Fibroblast of skin of left quadriceps (primary cell): Measurements from ENCODE around the gene HIPK2.
A peak's percentile ranks its signal among the peaks of the same experiment; 100 is the strongest.

ENCODE experiments used
- DNase-seq, 2 experiments: peaks; one replicate each; pipeline ENCODE4 v3.0.0-alpha.2; 2013; ENCODE audit warnings: low read depth in 2 of 2

Gene HIPK2

DNA sequence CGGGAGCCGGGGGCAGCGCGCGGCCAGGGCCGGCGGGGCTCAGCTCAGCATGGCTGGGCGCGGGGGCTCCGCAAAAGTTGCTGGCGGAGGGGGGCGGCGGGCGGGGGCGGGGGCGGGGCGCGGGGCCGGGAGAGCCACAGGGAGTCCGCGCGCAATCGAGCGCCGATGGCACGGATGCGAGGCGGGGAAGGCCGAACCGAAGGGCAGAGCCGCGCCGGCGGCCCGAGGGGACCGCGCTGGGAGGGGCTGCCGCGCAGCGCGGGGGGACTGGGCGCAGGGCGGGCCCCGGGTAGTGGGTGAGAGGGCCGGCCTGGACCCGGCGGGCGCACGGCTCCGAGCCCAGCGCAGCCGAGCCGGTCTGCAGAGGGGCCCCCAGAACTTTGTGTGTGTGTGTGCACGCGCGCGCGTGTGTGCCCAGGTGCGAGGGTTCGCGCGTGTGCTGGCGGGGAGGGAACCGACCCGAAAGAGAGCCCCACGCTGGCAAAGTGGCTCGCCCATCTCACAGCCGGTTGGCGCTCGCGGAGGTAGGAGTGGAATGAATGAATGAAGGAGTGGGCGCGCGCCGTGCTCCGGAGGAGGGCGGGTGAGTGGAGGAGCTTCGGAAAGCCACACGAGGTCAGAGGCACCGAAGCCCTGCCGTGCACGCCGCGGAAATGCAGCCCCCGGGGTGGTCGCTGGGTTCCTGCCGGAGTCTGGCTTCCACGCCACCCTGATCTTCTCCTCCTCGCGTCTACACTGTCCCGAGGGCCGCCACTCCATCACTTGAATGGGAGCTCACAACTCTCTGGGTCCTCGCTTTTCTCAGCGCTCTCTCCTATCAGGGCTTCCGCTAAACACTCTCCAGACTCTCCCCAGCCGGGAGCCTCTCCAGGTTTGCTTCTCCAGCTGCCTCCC lies at the start of gene HIPK2:
TSS of gene HIPK2 (minus strand) at position 51 of the 894 bp plus-strand sequence. CDS start 375 bp downstream, outside the sequence.
- peak in 1 of 2 experiments; percentile 53 for DNase-seq

DNA sequence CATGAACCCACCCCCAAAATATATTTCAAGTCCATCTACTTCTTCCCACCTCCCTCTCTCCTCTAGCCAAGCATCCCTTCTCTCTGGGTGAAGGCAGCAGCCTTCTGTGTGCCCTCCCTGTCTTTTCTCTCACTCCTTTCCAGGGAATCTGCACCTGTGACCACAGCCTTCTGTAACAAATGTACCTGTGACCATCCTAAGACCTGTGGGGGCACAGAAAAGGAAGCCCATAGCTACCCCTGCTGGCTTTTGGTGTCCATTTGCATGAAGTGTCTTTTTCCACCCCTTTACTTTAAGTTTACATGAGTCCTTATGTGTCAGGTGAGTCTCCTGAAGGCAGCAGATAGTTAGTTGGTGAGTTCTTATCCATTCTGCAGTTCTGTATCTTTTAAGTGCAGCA lies 49.2 kb upstream of the HIPK2 start:
- DNase-seq: no peak

DNA sequence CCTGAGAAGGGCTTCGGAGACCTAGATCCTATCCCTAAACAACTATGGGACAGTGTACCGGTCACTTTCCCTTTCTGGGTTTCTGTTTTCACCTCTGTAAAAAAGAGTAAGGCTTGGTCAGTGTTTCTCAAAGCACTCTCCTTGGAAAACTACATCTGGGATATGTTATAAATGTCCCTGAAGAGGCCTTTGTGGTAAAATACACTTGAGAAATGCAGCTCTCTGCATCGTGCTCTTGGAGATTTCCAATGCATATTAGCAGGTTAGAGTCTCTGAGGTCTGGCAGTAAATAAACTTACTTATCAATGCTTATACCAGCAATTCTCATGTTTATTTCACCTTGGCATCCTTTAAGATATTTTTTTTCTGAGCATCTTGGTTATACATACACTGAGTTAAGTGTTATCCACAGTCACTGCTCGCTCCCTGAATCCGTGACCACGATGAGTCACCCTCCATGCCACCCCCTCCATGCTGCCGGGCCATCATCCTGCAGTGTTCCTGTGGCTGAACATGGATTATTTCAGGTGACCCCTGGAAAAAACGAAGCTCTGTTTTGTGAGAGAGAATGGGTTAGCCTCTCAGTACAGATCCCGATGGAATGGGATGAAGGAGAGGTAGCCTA lies 48.0 kb upstream of the HIPK2 start:
- DNase-seq: no peak

DNA sequence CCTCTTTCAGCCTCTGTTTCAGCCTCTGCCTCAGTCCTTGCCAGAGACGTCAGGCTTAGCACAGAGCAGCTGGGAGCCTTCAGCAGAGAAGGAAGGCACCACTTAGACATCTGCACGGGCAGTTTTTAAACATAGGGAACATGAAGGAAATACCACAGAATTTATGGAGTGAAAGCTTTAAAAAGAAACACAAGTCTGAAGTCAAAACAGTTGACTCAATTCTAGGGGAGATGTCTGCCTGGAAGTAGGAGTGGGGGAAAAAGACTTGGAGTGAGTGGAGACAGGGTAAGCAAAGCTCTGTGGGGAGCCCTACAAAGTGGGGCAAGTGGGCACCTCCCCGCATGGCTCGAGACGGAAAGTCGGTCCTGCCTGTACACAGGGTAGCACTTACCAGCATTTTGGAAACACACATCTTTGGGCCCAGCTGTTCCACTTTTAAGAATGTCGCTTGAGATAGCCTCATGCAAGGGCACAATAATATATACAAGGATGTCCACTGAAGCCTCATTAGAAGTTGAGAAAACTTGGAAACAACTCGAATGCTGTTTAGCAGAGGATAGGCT lies 46.2 kb upstream of the HIPK2 start:
- no peak for DNase-seq

DNA sequence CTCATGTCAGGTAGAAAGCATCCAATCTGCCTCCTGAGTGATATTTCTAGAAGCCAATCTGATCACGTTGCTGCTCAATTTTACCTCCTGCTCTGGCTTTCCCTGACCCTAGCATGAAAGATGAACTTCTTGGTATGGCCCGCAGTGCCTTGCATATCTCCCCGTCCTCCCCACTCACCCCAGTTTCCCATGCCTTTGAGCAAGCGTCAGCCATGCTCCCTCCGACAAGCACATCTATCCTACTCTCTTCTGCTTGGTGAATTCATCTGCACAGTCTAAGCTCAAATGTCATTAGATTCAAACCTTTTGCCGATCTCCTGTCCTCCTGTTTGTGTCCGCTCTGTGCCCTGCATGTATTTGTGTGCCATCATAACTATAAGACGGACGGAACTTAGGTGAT lies 45.1 kb upstream of the HIPK2 start:
- DNase-seq: no peak

DNA sequence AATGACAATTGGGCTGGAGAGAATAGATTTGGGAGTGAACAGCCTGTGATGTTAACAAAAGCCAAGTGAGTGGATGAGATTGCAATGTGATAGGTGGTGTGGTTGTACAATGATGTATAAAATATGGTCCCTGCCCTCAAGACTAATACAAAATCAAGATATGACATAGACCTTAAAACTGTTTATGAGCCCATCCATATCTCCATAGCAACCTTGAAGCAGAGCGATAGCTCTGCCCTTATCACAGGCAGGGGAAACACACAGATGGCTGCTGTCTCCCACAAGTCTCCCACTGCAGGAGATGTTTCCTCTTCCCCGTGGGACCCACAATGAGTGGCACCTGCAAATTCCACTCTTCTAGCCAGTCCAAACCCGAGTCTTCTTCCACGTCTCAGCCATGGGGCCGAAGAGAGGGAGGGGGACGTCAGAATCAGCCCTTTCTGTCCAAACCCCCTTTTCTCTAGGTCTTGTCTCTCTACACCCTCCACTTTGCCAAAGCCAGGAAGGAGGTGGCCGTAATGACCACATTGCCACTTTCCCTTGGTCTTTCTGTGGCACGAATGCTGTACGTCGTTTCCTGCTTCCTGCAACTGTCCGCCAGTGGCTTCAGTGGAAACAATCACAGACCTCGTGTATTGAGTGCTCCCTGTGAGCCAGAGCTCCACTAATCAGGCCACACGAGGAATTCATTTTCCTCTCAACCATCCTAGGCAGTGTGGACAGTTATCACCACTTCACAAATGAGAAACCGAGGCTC lies 43.7 kb upstream of the HIPK2 start:
- no peak for DNase-seq

DNA sequence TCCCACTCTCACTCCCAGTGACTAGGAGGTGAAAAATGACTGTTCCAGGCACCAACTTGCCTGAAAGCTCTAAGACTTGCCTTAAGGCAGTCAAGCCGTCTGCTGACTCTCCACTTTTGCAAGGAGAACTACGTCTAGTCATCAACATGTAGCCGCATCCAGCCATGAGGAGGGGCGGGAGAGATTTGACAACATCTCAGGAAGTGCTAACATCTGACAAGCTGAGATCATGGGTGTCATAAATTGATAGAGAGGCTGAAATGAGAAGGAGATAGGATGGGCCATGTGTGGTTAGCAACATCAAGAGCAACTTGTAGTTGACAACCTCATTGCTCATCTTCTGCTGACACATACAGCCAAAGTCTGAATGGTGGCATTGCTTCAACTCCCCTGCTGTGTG lies 42.3 kb upstream of the HIPK2 start:
- DNase-seq: no peak

DNA sequence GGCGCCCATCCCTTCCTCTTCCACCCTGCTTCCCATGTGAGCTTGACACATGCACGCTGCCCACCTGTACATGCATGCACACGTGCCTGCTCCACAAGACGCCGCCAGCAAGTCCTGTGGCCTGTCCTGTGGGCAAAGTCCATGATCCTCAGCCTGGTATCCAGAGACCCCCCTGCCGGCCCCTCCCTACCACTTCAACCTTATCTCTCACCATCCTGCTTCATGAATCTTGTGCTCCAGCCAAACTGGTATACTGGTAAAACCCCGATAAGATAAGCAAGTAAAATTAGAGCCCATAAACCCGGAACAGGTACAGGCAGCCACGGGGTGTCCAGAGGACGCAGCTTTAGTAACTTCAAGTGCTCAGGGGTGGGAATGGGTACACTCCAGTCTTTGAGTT lies 39.5 kb upstream of the HIPK2 start:
- DNase-seq: no peak

DNA sequence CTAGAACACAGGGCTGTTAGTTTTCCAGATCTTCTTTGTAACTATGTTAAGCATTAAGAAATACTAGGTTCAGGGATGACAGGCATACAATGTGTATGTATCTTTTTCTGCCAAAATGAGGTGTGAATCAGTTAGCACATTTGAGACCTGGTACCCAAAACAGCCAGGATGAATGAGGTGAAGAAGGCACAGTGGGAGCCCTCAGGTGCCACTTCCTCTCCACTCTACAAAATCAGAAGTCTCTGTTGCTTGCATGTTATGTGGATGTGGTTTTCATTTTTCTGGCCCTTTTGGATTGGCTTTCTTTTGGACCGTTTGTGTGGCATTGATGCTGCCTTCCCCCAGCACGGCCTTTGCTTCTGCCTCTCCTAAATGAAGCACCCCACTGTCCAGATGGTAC lies 35.9 kb upstream of the HIPK2 start:
- DNase-seq: no peak

DNA sequence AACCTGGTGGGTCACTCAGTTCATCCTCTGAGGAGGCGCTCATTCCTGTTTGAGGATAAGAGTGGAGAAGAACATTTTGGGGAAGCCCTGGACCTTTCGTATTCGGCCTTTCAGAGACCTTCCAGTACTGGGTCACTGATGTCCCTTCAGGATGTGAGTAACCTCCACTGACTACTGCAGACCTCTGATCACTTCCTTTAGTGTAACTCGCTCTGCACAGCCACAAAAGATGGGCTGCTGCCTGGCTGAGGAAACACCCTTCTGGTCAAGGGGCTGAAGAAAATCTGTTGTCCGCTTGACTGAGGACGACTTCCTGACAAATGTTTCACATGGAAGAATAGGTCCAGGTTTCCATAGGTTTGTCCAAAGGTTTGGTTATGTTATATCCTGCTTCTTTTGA lies 35.4 kb upstream of the HIPK2 start:
- DNase-seq: no peak

DNA sequence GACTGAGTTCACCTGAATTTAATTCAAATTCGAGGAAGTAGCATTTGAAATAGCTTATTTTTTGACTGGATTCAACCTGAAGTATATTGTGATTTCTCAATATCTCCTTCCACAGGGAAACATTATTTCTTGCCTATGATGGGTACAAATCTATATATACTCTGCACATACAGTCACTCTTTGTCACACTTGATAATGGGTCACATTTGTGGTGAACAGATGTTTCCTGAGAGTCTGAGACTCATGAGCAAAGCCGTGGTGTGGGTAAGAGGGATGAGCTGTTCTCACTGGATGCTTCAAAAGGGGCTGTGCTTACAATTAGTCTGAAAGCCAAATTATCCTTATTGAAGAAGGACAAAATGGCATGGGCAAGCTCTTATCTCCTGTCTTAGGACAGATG lies 33.3 kb upstream of the HIPK2 start:
- no peak for DNase-seq

DNA sequence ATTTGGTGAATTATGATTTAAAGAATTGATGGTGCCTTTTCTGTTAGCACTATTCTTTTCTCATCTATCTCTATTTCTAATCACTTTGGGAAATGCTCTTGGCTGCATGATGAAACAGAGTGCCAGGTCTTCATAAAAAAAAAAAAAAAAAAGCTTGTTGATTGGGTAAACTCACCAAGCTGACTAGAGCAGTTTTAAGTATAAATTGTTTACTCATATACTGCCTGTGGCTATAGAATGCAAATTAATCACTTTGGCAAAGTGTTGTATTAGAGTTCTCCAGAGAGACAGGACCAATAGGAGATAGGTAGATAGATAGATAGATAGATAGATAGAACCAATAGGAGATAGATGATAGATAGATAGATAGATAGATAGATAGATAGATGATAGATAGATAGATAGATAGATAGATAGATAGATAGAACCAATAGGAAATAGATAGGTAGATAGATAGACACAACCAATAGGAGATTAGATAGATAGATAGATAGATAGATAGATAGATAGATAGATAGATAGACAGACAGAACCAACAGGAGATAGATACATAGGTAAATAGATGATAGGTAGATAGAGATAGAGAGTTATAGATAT lies 31.1 kb upstream of the HIPK2 start:
- no peak for DNase-seq

DNA sequence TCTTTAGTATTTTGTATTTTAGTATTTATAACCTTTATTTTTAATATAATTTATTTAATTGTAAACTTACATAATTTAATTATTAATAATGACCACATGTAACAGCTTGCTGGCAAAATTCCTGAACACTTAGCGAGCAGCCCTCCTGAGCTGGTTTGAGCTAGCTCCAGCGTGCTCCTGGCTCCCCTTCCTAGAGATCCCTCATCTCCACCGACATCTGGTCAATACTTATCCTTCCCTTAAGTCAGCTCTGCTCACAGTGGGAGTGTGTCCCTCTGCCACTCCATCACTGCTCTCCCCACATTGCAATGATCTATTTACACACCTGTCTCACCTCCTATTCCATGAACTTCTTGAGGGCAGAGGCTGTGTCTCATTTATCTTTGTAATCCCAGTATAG lies 30.6 kb upstream of the HIPK2 start:
- DNase-seq: no peak

DNA sequence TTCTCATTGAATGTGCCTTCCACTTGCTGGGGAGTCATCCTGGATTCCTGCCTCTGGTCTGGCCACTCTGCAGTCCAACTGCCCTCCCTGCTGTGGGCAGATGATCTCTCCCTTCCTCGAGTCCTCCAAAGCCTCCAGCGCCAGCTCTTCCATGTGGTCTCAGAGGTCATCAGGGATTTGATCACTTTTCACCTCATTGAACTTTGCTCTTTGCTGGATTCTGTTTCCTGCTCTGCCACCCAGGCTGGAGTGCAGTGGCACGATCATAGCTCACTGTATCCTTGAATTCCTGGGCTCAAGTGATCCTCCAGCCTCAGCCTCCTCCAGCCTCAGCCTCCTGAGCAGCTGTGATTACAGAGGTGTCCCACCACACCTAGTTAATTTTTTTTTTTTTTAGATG lies 29.2 kb upstream of the HIPK2 start:
- no peak for DNase-seq

DNA sequence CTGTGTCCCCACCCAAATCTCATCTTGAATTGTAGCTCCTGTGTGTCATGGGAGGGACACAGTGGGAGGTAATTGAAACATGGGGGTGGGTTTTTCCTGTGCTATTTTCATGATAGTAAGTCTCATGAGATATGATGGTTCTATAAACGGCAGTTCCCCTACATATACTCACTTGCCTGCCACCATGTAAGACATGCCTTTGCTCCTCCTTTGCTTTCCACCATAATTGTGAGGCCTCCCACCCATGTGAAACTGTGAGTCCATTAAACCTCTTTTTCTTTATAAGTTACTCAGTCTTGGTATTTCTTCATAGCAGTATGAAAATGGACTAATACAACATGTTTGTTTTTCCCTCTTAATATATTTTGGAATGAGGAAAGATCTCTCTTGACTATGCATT lies 26.8 kb upstream of the HIPK2 start:
- DNase-seq: no peak

DNA sequence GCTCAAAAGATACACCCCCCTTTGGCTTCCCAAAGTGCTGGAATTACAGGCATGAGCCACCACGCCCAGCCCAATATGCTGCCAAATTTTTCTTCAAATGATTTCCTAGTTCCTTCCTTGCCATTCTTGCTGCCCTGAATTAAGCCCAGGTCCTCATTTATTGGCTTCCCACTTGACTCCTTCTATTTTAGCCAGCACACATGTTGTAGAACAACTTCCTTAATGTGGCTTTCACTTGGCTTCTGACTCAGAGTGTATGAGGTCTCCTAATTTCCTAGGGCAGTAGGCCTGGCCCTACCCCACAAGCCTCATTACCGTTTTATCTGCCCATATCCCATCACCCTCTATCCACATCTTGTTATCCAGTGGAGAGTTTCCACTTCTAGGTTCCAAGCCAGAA lies 21.8 kb upstream of the HIPK2 start:
- DNase-seq: no peak

DNA sequence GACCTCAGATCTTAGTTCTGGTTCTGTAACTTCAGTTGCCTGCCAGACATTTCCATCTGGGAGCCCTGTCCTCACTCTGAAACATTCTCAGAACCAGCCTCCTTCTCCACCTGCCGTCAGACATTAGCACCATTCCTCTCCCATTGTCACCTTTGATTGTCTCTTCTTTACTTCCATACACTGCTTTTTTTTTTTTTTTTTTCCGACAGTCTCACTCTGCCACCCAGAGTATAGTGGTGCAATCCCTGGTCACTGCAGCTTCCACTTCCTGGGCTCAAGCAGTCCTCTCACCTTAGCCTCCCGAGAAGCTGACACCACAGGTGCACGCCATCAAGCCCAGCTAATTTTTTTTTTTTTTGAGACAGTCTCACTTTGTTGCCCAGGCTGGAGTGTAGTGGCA lies 21.1 kb upstream of the HIPK2 start:
- DNase-seq: no peak

DNA sequence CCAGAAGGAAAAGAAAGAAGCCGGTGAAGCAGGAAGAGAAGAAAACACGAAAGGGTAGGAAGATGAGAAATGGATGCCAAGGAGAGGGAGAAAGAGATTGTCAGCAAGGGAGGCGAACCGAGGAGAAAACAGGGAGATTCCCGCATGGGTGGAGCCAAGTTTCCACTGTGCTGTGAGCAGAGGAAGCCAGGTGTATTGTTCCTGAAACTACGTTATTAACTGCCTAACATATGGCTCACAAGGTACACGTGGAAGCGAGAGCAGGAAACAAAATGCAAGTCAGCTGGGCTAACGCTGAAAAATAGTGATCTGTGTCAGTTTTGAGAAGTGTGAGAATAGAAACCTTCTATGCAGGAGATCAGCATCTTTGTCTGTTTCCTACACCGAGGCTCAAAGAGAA lies 20.4 kb upstream of the HIPK2 start:
- no peak for DNase-seq

DNA sequence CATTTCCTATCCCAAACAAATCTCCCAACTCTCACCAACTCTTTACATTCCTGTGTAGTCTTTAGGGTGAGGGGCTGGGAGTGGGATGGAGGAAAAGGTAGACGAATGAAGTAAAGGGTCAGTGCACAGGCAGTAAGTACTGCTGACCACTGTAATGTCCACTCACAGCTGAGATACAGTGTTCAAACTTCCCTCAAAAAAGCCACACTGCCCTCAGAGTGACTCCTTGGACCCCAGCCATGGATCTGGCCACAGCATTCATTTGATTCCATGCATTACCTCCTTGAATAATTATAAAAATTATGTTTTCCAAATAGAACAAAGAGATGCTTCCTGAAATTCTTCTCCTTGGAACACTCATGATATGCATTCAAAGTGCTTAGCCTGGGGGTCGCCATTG lies 19.8 kb upstream of the HIPK2 start:
- DNase-seq: no peak

DNA sequence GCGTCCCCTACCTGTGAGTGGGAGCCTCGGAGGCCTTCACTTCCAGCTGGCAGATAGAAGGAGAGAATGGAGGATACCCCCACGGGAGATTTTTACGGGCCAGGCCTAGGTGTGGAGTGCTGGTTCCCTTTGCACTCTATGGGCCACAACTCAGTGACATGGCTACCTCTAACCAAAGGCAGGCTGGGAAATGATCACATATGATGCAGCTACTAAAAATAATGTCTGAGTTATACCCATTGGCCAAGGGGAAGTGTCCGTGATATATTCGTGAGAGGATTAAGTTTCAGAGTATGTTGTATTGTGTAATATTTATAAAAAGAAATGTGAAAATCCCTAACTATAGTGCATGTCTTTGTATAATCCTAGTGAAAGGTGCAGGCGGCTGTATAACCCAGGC lies 13.5 kb upstream of the HIPK2 start:
- DNase-seq: no peak

DNA sequence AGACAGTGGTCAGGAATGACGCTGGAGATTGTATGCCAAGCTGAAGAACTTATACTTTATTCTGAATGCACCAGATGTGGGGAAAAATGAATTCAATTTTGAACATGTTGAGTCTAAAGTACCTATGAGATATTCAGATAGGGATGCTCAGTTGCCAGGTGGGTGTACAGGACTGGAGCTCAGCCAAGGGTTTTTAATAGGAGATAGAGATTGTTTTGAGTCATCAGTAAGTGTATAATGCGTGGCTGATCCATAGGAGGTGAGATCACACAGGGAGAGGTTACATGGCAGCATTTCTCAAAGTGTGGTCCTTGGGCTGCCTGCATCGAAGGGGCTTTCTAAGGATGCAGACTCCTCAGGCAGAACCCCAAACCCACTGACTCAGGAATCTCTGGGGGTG lies 6.8 kb upstream of the HIPK2 start:
- no peak for DNase-seq
